IMR-90 (cell line): ENCODE measurements around the gene CHPF. TPM values are rescaled to one million over a fixed set of nuclear protein-coding genes. Genes with fewer than 3 reads are reported as not detected.

Source experiments
- ATAC-seq: fragments of 200-7000 bp; cut with Tn5 transposase; 2 replicates; pipeline ENCODE4 v1.9.1; 2020; ENCODE audit warnings: low read depth, mild to moderate bottlenecking, moderate library complexity
- BruUV-seq: library from RNA; stranded (reverse); fragments of 400-500 nt; replicated peaks from 2 replicates; lab custom pipeline; 2021; lab: Mats Ljungman, UMichigan
- CTCF ChIA-PET: fragments of 300-600 bp; formaldehyde crosslinking; extraction: SDS; loops from one replicate; lab custom pipeline; 2021; ENCODE audit warnings: antibody characterized with exemption; lab: Yijun Ruan, JAX
- POLR2A ChIA-PET: fragments of 300-600 bp; sonication (Branson Sonifier 250); formaldehyde crosslinking; loops from one replicate; lab custom pipeline; 2022; ENCODE audit warnings: antibody characterized with exemption; ENCODE audit not compliant: unreplicated experiment; lab: Charles Lee
- DNase-seq: peaks from one replicate; pipeline ENCODE4 v3.0.0; 2013
- H2AFZ ChIP-seq: replicated peaks from 2 replicates; pipeline ENCODE3; 2013; ENCODE audit warnings: low read length, mild to moderate bottlenecking; ENCODE audit not compliant: poor library complexity
- H2AK5ac ChIP-seq: 2 replicates; pipeline ENCODE4 v1.6.1; 2013; ENCODE audit warnings: low read depth, low read length, inconsistent platforms
- H2AK9ac ChIP-seq: replicated peaks from 2 replicates; pipeline ENCODE3; 2013; ENCODE audit warnings: mild to moderate bottlenecking, low read depth, low read length, moderate library complexity; ENCODE audit not compliant: poor library complexity
- H2BK120ac ChIP-seq: 2 replicates; pipeline ENCODE4 v1.6.1; 2013; ENCODE audit warnings: low read depth, low read length, inconsistent platforms
- H2BK15ac ChIP-seq: 3 replicates; pipeline ENCODE4 v1.6.1; 2013; ENCODE audit warnings: low read depth, low read length, inconsistent platforms
- H2BK20ac ChIP-seq: 2 replicates; pipeline ENCODE4 v1.6.1; 2013; ENCODE audit warnings: low read depth, mild to moderate bottlenecking, inconsistent platforms, low read length, moderate library complexity
- H2BK5ac ChIP-seq: 2 replicates; pipeline ENCODE4 v1.6.1; 2013; ENCODE audit warnings: mild to moderate bottlenecking, low read depth, low read length, inconsistent platforms; ENCODE audit not compliant: poor library complexity, severe bottlenecking
- H3K14ac ChIP-seq: replicated peaks from 2 replicates; pipeline ENCODE4 v1.6.1; 2013; ENCODE audit warnings: low read depth, low read length, inconsistent platforms
- H3K18ac ChIP-seq: 2 replicates; pipeline ENCODE4 v1.6.1; 2013; ENCODE audit warnings: low read depth, low read length, control low read depth
- H3K23ac ChIP-seq: 2 replicates; pipeline ENCODE4 v1.6.1; 2013; ENCODE audit warnings: low read depth, low read length, inconsistent platforms
- H3K27ac ChIP-seq: 2 replicates; pipeline ENCODE4 v1.5.1; 2013; ENCODE audit warnings: mild to moderate bottlenecking, control low read depth, low read length; ENCODE audit not compliant: insufficient read depth
- H3K27me3 ChIP-seq: 2 replicates; pipeline ENCODE4 v1.6.1; 2013; ENCODE audit warnings: low read length; ENCODE audit not compliant: control insufficient read depth, insufficient read depth
- H3K36me3 ChIP-seq: 2 replicates; pipeline ENCODE4 v1.6.1; 2013; ENCODE audit warnings: low read length, mixed read lengths; ENCODE audit not compliant: control insufficient read depth, insufficient read depth
- H3K4ac ChIP-seq: 2 replicates; pipeline ENCODE4 v1.6.1; 2013; ENCODE audit warnings: low read depth, low read length, inconsistent platforms
- H3K4me1 ChIP-seq: 2 replicates; pipeline ENCODE4 v1.6.1; 2013; ENCODE audit warnings: low read length, mixed read lengths; ENCODE audit not compliant: control insufficient read depth, insufficient read depth
- H3K4me2 ChIP-seq: 2 replicates; pipeline ENCODE4 v1.6.1; 2013; ENCODE audit warnings: low read depth, mild to moderate bottlenecking, control low read depth, low read length, moderate library complexity
- H3K4me3 ChIP-seq: 2 replicates; pipeline ENCODE4 v1.5.1; 2013; ENCODE audit warnings: low read depth, mild to moderate bottlenecking, control low read depth, low read length, moderate library complexity; ENCODE audit not compliant: insufficient read depth
- H3K56ac ChIP-seq: 2 replicates; pipeline ENCODE4 v1.6.1; 2013; ENCODE audit warnings: low read length, inconsistent platforms; ENCODE audit not compliant: insufficient read depth; ENCODE audit errors: extremely low read depth
- H3K79me1 ChIP-seq, 2 experiments: 2 replicates each; pipeline ENCODE4 v1.6.1; 2013; ENCODE audit warnings: low read length in 2 of 2, inconsistent platforms in 1 of 2, low read depth in 1 of 2
- H3K9ac ChIP-seq: 2 replicates; pipeline ENCODE4 v1.6.1; 2013; ENCODE audit warnings: low read depth, low read length, control low read depth
- H3K9me1 ChIP-seq: 2 replicates; pipeline ENCODE4 v1.6.1; 2013; ENCODE audit warnings: low read length, inconsistent platforms; ENCODE audit not compliant: insufficient read depth
- H3K9me3 ChIP-seq: 2 replicates; pipeline ENCODE4 v1.6.1; 2013; ENCODE audit warnings: low read length; ENCODE audit not compliant: control insufficient read depth, insufficient read depth
- H4K20me1 ChIP-seq: 2 replicates; pipeline ENCODE4 v1.6.1; 2013; ENCODE audit warnings: low read length, inconsistent platforms; ENCODE audit not compliant: insufficient read depth
- H4K5ac ChIP-seq: 2 replicates; pipeline ENCODE4 v1.6.1; 2013; ENCODE audit warnings: mild to moderate bottlenecking, low read depth, low read length, control low read depth
- H4K8ac ChIP-seq, 2 experiments: 2 replicates each; pipeline ENCODE4 v1.6.1; 2013; ENCODE audit warnings: low read depth in 2 of 2, low read length in 2 of 2, control low read depth in 1 of 2, inconsistent platforms in 1 of 2
- H4K91ac ChIP-seq: 2 replicates; pipeline ENCODE4 v1.6.1; 2013; ENCODE audit warnings: low read depth, low read length, inconsistent platforms; ENCODE audit not compliant: insufficient read depth
- CEBPB ChIP-seq: IDR thresholded peaks from 2 replicates; pipeline ENCODE4 v1.6.1; 2012; ENCODE audit warnings: low read depth, low read length, improper control_type of control experiment
- CHD1 ChIP-seq: IDR thresholded peaks from 2 replicates; pipeline ENCODE4 v1.6.1; 2012; ENCODE audit warnings: low read depth, low read length, improper control_type of control experiment
- FOS ChIP-seq: fragments of 150-350 bp; IDR thresholded peaks from 2 replicates; pipeline ENCODE4 v1.6.1; 2016; ENCODE audit warnings: low read depth, low read length
- MAFK ChIP-seq: IDR thresholded peaks from 2 replicates; pipeline ENCODE4 v1.6.1; 2012; ENCODE audit warnings: low read depth, low read length, improper control_type of control experiment
- MAZ ChIP-seq: IDR thresholded peaks from 2 replicates; pipeline ENCODE4 v1.6.1; 2012; ENCODE audit warnings: low read depth, mild to moderate bottlenecking, low read length, improper control_type of control experiment, moderate library complexity, borderline replicate concordance
- MXI1 ChIP-seq: IDR thresholded peaks from 2 replicates; pipeline ENCODE4 v1.6.1; 2012; ENCODE audit warnings: low read depth, mild to moderate bottlenecking, low read length, moderate library complexity, borderline replicate concordance
- NFE2L2 ChIP-seq: fragments of 150-350 bp; IDR thresholded peaks from 2 replicates; pipeline ENCODE4 v1.6.1; 2016; ENCODE audit warnings: low read depth, mild to moderate bottlenecking, low read length
- RAD21 ChIP-seq: IDR thresholded peaks from 2 replicates; pipeline ENCODE4 v1.6.1; 2012; ENCODE audit warnings: low read length, improper control_type of control experiment
- RCOR1 ChIP-seq: IDR thresholded peaks from 2 replicates; pipeline ENCODE4 v1.6.1; 2012; ENCODE audit warnings: mild to moderate bottlenecking, low read length, improper control_type of control experiment; ENCODE audit not compliant: insufficient replicate concordance
- RFX5 ChIP-seq: IDR thresholded peaks from 2 replicates; pipeline ENCODE4 v1.8.0; 2012; ENCODE audit warnings: low read depth, mild to moderate bottlenecking, low read length, moderate library complexity
- WGBS, 2 experiments: methylation state at CpG; one replicate each; pipeline versions ENCODE4 v1.1.5 to v1.1.7; 2013; ENCODE audit warnings: missing lambda C conversion rate in 2 of 2; ENCODE audit not compliant: insufficient read length in 1 of 2; ENCODE audit errors: extremely low coverage in 2 of 2; 5-methylcytosine and 5-hydroxymethylcytosine counted together
- dilution Hi-C: fragments of 300-500 bp; cut with HindIII; formaldehyde crosslinking; loops from one replicate; pipeline ENCODE4 v1.14.3; 2018; ENCODE audit warnings: low sequenced_read_pairs; ENCODE audit not compliant: unreplicated experiment
- in situ Hi-C: fragments of 300-500 bp; cut with MboI; formaldehyde crosslinking; loops from 3 replicates; pipeline ENCODE4 v1.14.3; 2019; ENCODE audit warnings: low sequenced_read_pairs, inconsistent platforms, mixed read lengths
- intact Hi-C: fragments of 100-400 bp; cut with micrococcal nuclease; formaldehyde crosslinking; loops from 2 replicates; pipeline ENCODE4 v1.10.0; 2022
- polyA plus RNA-seq, 3 experiments: library from polyadenylated mRNA; depleted of rRNA; stranded (reverse); fragments of >200 nt; gene quantifications; 2 replicates each; pipeline ENCODE4 v1.2.3, GENCODE V29; 2012; ENCODE audit warnings: low replicate concordance in 1 of 3
- total RNA-seq: library from RNA; depleted of rRNA; stranded (reverse); fragments of >200 nt; gene quantifications from 2 replicates; pipeline ENCODE4 v1.2.3, GENCODE V29; 2012
- TF ChIP-seq, protein P1 (sequence below): conservative IDR thresholded peaks from 2 replicates; pipeline ENCODE4 v1.5.1; 2012; ENCODE audit warnings: mild to moderate bottlenecking, low read depth, low read length, improper control_type of control experiment
- TF ChIP-seq, protein P2 (sequence below): fragments of 150-350 bp; IDR thresholded peaks from 2 replicates; pipeline ENCODE4 v1.6.1; 2017; ENCODE audit warnings: mild to moderate bottlenecking, antibody characterized with exemption, low read length, low read depth

Gene CHPF
- total and polyA plus RNA-seq, 2 of the 4 experiments (the other 2 are of a cell fraction): 24.0 to 115 TPM

DNA sequence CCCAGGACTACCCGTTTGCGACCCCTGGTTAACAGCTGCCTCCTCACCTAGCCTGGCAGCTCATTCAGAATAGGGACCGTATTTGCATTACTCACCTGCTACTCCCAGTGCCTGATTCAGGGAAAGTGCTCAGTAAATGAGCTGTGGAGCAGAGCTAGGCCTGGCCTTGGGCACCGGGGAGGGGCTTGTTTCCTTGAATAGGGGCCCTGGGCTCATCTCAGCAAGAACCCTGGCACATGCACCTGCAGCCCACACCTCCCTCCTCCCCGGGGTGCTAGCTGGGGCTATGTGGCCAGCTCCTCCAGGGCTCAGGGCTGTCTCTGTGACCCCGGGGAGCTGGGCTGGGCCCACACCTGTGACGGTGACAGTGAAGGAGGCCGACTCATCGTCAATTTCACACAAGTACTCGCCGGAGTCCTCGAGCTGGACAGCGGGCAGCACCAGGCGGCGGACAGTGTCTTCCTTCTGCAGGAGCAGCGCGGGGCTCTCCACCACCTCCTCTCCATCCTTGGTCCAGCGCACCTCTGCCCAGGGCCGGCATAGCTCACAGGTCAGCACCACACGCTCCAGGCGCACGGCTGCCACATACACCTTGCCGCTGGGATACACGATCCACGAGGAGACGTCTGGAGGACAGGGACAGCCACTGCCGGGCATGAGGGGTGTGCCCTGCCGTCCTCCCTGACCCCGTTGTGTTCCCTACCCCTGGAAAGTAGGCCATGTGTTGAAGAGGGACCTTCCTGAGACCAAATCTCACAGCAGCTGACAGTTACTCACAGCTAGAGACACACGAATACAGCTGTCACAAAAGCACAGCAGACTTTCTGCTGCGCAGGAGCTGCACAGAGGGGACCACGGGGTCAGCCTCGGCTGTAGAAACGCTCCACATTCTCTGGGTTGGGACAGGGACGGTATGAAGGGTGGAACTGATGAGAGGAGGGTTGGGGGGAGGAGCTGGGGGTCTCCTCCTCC is 18.7 kb upstream of the CHPF start:
- intact Hi-C loops (no loop called here), dilution Hi-C loops (no loop called here)

More for the DNA sequence above, 18.7 kb upstream of the CHPF start:
- peaks cover 19% of the 10 kb centered on the region for H3K36me3 ChIP-seq
- H3K27me3 ChIP-seq: no peaks in the 10 kb centered on the region
- peak overlapping the region; percentile 48 for H2AFZ ChIP-seq
- 84% methylated on average over 8 of the region's 35 CpGs; no CpG with 5 or more reads in 1 of the 2 experiments for WGBS, 2 experiments
- no peak overlapping the region for H2BK5ac ChIP-seq
- no peak overlapping the region for H3K27ac ChIP-seq
- TF ChIP-seq, protein P1, sequence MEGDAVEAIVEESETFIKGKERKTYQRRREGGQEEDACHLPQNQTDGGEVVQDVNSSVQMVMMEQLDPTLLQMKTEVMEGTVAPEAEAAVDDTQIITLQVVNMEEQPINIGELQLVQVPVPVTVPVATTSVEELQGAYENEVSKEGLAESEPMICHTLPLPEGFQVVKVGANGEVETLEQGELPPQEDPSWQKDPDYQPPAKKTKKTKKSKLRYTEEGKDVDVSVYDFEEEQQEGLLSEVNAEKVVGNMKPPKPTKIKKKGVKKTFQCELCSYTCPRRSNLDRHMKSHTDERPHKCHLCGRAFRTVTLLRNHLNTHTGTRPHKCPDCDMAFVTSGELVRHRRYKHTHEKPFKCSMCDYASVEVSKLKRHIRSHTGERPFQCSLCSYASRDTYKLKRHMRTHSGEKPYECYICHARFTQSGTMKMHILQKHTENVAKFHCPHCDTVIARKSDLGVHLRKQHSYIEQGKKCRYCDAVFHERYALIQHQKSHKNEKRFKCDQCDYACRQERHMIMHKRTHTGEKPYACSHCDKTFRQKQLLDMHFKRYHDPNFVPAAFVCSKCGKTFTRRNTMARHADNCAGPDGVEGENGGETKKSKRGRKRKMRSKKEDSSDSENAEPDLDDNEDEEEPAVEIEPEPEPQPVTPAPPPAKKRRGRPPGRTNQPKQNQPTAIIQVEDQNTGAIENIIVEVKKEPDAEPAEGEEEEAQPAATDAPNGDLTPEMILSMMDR: no peak
- no peak for TF ChIP-seq CHD1
- TF ChIP-seq CEBPB: no peak
- TF ChIP-seq RAD21: no peak
- no peak for TF ChIP-seq MAFK
- no peak for TF ChIP-seq RCOR1
- TF ChIP-seq MAZ: no peak
- TF ChIP-seq MXI1: no peak
- TF ChIP-seq NFE2L2: no peak
- TF ChIP-seq, protein P2, sequence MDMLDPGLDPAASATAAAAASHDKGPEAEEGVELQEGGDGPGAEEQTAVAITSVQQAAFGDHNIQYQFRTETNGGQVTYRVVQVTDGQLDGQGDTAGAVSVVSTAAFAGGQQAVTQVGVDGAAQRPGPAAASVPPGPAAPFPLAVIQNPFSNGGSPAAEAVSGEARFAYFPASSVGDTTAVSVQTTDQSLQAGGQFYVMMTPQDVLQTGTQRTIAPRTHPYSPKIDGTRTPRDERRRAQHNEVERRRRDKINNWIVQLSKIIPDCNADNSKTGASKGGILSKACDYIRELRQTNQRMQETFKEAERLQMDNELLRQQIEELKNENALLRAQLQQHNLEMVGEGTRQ: no peak
- TF ChIP-seq RFX5: no peak
- no peak for TF ChIP-seq FOS
- H3K9me1 ChIP-seq: peaks cover 6% of the 10 kb centered on the region; the same call in 1 of the 2 replicates
- ATAC-seq: no peak
- H3K4ac ChIP-seq: no peak overlapping the region
- H3K23ac ChIP-seq: no peak overlapping the region
- no peak overlapping the region for H3K4me3 ChIP-seq
- H2AK5ac ChIP-seq: no peak overlapping the region
- in situ Hi-C loops: no loop called here
- no peak overlapping the region for H4K91ac ChIP-seq
- no peak overlapping the region for H4K8ac ChIP-seq
- H3K14ac ChIP-seq: no peak overlapping the region
- no peaks in the 10 kb centered on the region for H3K9me3 ChIP-seq
- no peak overlapping the region for H3K18ac ChIP-seq
- H3K56ac ChIP-seq: no peak overlapping the region
- H4K5ac ChIP-seq: no peak overlapping the region
- H2BK20ac ChIP-seq: no peak overlapping the region
- no peak for DNase-seq
- BruUV-seq: no TSS peak
- no peaks in the 10 kb centered on the region; a peak in 1 of 4 replicates for H3K79me1 ChIP-seq
- ChIA-PET CTCF (interaction anchor here (0.7 kb wide), 1 partner anchor 1433 kb away, joined by 4 read pairs; no protein-coding TSS in a partner anchor), POLR2A (no interaction called here)
- H4K20me1 ChIP-seq: peaks cover 11% of the 10 kb centered on the region; the same call in 1 of the 2 replicates
- H3K4me2 ChIP-seq: no peak overlapping the region
- H2AK9ac ChIP-seq: peak overlapping the region; percentile 52
- H3K9ac ChIP-seq: no peak overlapping the region
- H2BK120ac ChIP-seq: no peak overlapping the region
- H2BK15ac ChIP-seq: no peak overlapping the region
- peaks cover 2% of the 10 kb centered on the region; the same call in 1 of the 2 replicates for H3K4me1 ChIP-seq
